MG63 (cell line): Measurements from ENCODE around the gene SYT1. TPM values are rescaled to one million over a fixed set of nuclear protein-coding genes. Genes with fewer than 3 reads are reported as not detected.
"Not testable (repeated sequence)": the region's sequence is repeated elsewhere in the genome, so short reads cannot be mapped to it uniquely, and the experiment has no call there.

Source experiments
- DNase-seq: peaks from one replicate; pipeline ENCODE4 v3.0.0-alpha.2; 2020
- H3K27me3 ChIP-seq: fragments of 250-450 bp; sonication (Bioruptor Pico); 2 replicates; pipeline ENCODE4 v1.5.1; 2020; ENCODE audit warnings: mild to moderate bottlenecking, moderate library complexity
- H3K36me3 ChIP-seq: fragments of 250-450 bp; sonication (Bioruptor Pico); 2 replicates; pipeline ENCODE4 v1.5.1; 2020; ENCODE audit warnings: mild to moderate bottlenecking, moderate library complexity
- H3K4me3 ChIP-seq: fragments of 250-450 bp; sonication (Bioruptor Pico); 2 replicates; pipeline ENCODE4 v1.5.1; 2020; ENCODE audit warnings: mild to moderate bottlenecking, moderate library complexity
- H3K9me3 ChIP-seq: fragments of 250-450 bp; sonication (Bioruptor Pico); 2 replicates; pipeline ENCODE4 v1.5.1; 2020; ENCODE audit warnings: mild to moderate bottlenecking, moderate library complexity
- total RNA-seq: library from RNA; depleted of rRNA; stranded (reverse); fragments of >200 nt; shearing (Covaris generic); gene quantifications from 2 replicates; pipeline ENCODE4 v1.2.3, GENCODE V29; 2014; ENCODE audit warnings: low replicate concordance

Gene SYT1
- total RNA-seq, 1 experiment from 2014 or later: not detected

DNA sequence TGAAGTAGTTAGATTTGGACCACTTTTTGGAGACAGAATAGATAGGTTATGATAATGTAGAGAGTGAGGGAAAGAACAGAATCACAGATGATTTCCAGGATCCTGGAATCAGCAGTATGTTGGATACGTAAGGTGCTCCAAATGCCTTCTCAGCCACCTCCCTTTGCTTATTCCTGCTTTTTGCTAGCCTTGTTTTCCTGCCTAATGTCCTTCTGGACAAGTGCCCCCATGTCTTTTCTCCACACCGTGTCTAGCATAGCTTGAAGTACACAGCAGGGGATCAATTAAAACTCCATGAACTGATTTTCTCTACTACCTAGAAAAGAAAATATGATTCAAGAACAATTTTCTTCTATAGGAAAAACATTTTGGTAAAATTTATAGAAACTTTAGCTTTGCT lies 144.0 kb downstream of the SYT1 start:
- H3K9me3 ChIP-seq: no peaks in the 10 kb centered on the region
- H3K27me3 ChIP-seq: no peaks in the 10 kb centered on the region
- DNase-seq: no peak
- H3K36me3 ChIP-seq: no peaks in the 10 kb centered on the region
- no peak overlapping the region for H3K4me3 ChIP-seq

GRCh38 chr12:79012636-79013035 lies 148.1 kb downstream of the SYT1 start:
- no peaks in the 10 kb centered on the region for H3K27me3 ChIP-seq
- DNase-seq: no peak
- H3K9me3 ChIP-seq: no peaks in the 10 kb centered on the region
- H3K4me3 ChIP-seq: no peak overlapping the region
- no peaks in the 10 kb centered on the region for H3K36me3 ChIP-seq

GRCh38 chr12:79016181-79016580 lies 151.6 kb downstream of the SYT1 start:
- H3K4me3 ChIP-seq: no peak overlapping the region
- no peaks in the 10 kb centered on the region for H3K36me3 ChIP-seq
- no peak for DNase-seq
- H3K27me3 ChIP-seq: no peaks in the 10 kb centered on the region
- H3K9me3 ChIP-seq: no peaks in the 10 kb centered on the region

GRCh38 chr12:79019672-79020071 lies 155.1 kb downstream of the SYT1 start:
- no peak for DNase-seq
- Histone ChIP-seq H3K27me3 (peaks cover 4% of the 10 kb centered on the region; the same call in 1 of the 2 replicates), H3K4me3 (no peak overlapping the region), H3K9me3 (no peaks in the 10 kb centered on the region), H3K36me3 (no peaks in the 10 kb centered on the region)

GRCh38 chr12:79020106-79020505 lies 155.5 kb downstream of the SYT1 start:
- H3K36me3 ChIP-seq: no peaks in the 10 kb centered on the region
- no peak overlapping the region for H3K4me3 ChIP-seq
- no peaks in the 10 kb centered on the region for H3K9me3 ChIP-seq
- DNase-seq: no peak
- peaks cover 4% of the 10 kb centered on the region; the same call in 1 of the 2 replicates for H3K27me3 ChIP-seq

DNA sequence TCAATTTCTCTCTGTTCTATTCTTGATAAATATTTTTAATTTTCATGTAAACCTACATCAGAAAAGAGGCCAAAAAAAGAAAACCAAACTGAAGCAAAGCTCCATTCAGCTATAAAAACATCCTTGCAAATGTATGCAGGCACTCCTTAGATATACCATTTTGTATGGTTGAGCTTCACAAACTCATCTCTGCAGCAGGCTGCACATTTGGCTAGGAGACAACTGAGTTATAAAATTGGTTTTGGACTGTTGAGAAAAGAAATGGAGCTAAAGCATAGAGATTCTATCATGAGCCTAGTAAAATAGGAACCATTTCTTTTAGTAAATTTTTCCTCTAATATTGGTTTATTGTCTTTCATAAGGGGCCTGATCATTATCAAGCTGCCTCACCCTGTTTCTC lies 156.4 kb downstream of the SYT1 start:
- Histone ChIP-seq H3K36me3 (no peaks in the 10 kb centered on the region), H3K27me3 (peaks cover 4% of the 10 kb centered on the region; the same call in 1 of the 2 replicates), H3K4me3 (no peak overlapping the region), H3K9me3 (no peaks in the 10 kb centered on the region)
- no peak for DNase-seq

DNA sequence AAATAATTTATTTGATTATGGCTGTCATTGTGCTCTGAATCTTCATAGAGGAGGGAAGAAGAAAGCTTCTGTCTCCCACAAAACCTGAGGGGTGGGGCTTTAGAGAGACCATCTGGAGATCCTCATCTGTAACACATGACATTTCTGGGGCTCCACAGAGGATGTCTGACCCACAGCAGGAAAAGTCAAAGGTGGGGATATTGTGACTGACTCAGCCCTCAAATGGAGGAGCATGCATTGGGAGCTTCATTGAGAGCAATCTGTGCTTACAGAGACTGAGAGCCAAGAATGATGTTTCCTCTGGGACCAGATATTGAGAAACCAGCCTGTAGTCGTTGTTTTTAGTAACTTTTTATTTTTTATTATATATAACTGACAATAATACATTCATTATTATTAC lies 158.7 kb downstream of the SYT1 start:
- DNase-seq: no peak
- no peak overlapping the region for H3K4me3 ChIP-seq
- no peaks in the 10 kb centered on the region for H3K36me3 ChIP-seq
- H3K27me3 ChIP-seq: peaks cover 4% of the 10 kb centered on the region; the same call in 1 of the 2 replicates
- no peaks in the 10 kb centered on the region for H3K9me3 ChIP-seq

- Histone ChIP-seq H3K9me3 (no peaks in the 10 kb centered on the region), H3K4me3 (no peak overlapping the region), H3K36me3 (no peaks in the 10 kb centered on the region), H3K27me3 (peaks cover 4% of the 10 kb centered on the region; the same call in 1 of the 2 replicates)
- no peak for DNase-seq
Observed at GRCh38 chr12:79023784-79024183, 159.2 kb downstream of the SYT1 start.

- DNase-seq: no peak
- Histone ChIP-seq H3K36me3 (no peaks in the 10 kb centered on the region), H3K9me3 (no peaks in the 10 kb centered on the region), H3K27me3 (no peaks in the 10 kb centered on the region), H3K4me3 (no peak overlapping the region)
Observed at GRCh38 chr12:79033788-79034187, 169.2 kb downstream of the SYT1 start.

- not testable (repeated sequence) for H3K9me3 ChIP-seq, H3K27me3 ChIP-seq, H3K4me3 ChIP-seq, H3K36me3 ChIP-seq, DNase-seq
Observed at GRCh38 chr12:79044748-79045147, 180.2 kb downstream of the SYT1 start.

DNA sequence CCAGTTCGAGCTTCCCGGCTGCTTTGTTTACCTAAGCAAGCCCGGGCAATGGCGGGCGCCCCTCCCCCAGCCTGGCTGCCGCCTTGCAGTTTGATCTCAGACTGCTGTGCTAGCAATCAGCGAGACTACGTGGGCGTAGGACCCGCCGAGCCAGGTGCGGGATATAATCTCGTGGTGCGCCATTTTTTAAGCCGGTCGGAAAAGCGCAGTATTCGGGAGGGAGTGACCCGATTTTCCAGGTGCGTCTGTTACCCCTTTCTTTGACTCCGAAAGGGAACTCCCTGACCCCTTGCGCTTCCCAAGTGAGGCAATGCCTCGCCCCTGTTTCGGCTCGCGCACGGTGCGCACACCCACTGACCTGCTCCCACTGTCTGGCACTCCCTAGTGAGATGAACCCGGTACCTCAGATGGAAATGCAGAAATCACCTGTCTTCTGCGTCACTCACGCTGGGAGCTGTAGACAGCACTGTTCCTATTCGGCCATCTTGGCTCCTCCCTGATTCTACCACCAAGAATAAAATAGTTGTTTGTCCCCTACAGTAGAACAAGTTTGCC lies 180.7 kb downstream of the SYT1 start:
- DNase-seq, H3K4me3 ChIP-seq: not testable (repeated sequence)

DNA sequence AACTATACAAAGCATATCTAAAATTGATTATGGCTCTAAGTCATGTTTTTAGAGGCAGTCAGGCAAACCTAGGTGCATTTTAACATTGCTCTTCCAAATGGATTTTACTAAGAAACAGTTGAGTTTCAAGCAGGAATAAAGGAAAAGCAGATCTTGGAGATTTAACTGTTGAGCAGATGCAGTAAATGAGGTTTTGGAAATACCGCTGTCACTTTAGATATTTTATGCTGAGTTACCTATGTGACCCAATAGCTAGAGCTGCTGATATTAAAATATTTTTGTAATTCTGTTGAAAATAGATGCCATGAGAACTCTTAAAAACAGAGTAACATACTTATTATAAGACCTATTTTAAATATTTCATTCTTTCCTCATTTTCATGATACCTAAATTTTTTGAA lies 181.4 kb downstream of the SYT1 start:
- no peak overlapping the region for H3K4me3 ChIP-seq
- no peaks in the 10 kb centered on the region for H3K36me3 ChIP-seq
- no peak for DNase-seq
- H3K9me3 ChIP-seq: no peaks in the 10 kb centered on the region
- H3K27me3 ChIP-seq: no peaks in the 10 kb centered on the region

More for the DNA sequence above, 180.7 kb downstream of the SYT1 start:
- not testable (repeated sequence) for H3K9me3 ChIP-seq, H3K27me3 ChIP-seq, H3K36me3 ChIP-seq

GRCh38 chr12:79048962-79049361 lies 184.4 kb downstream of the SYT1 start:
- H3K9me3 ChIP-seq: no peaks in the 10 kb centered on the region
- no peaks in the 10 kb centered on the region for H3K27me3 ChIP-seq
- DNase-seq: no peak
- no peak overlapping the region for H3K4me3 ChIP-seq
- no peaks in the 10 kb centered on the region for H3K36me3 ChIP-seq

- DNase-seq: no peak
- H3K4me3 ChIP-seq: no peak overlapping the region
- no peaks in the 10 kb centered on the region for H3K9me3 ChIP-seq
- no peaks in the 10 kb centered on the region for H3K27me3 ChIP-seq
- H3K36me3 ChIP-seq: no peaks in the 10 kb centered on the region
Observed at GRCh38 chr12:79053394-79053793, 188.8 kb downstream of the SYT1 start.

- DNase-seq: no peak
- Histone ChIP-seq H3K27me3 (no peaks in the 10 kb centered on the region), H3K9me3 (no peaks in the 10 kb centered on the region), H3K36me3 (no peaks in the 10 kb centered on the region), H3K4me3 (no peak overlapping the region)
Observed at GRCh38 chr12:79055926-79056674, 191.5 kb downstream of the SYT1 start.

DNA sequence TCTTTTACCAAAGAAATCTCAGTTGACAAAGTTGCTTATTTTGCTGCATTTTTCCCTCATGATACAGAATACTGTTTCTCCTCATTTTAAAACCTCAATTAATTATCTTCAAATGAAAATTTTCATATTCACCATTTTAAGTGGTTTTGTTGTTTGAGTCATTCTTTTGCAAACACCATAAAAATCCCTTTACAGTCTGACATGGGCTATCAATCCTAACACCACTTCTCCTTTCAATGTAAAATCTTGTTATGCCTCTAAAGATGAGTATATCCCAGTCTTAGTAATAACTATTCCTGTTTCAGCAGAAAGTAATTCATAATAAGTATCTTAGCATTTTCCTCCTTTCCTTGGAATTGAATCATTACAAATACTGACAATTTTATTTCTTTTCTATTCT lies 192.2 kb downstream of the SYT1 start:
- Histone ChIP-seq H3K36me3 (no peaks in the 10 kb centered on the region), H3K9me3 (no peaks in the 10 kb centered on the region), H3K27me3 (no peaks in the 10 kb centered on the region), H3K4me3 (no peak overlapping the region)
- DNase-seq: no peak

GRCh38 chr12:79057540-79057939 lies 193.0 kb downstream of the SYT1 start:
- Histone ChIP-seq H3K36me3 (no peaks in the 10 kb centered on the region), H3K4me3 (no peak overlapping the region), H3K27me3 (no peaks in the 10 kb centered on the region), H3K9me3 (no peaks in the 10 kb centered on the region)
- no peak for DNase-seq

GRCh38 chr12:79058342-79058741 lies 193.8 kb downstream of the SYT1 start:
- H3K4me3 ChIP-seq: no peak overlapping the region
- H3K27me3 ChIP-seq: no peaks in the 10 kb centered on the region
- H3K9me3 ChIP-seq: no peaks in the 10 kb centered on the region
- no peaks in the 10 kb centered on the region for H3K36me3 ChIP-seq
- DNase-seq: no peak
